Measurements from ENCODE around the gene SPPL2C. TPM values are rescaled to one million over a fixed set of nuclear protein-coding genes. Genes with fewer than 3 reads are reported as not detected.
"Not testable (repeated sequence)": the region's sequence is repeated elsewhere in the genome, so short reads cannot be mapped to it uniquely, and the experiment has no call there.

Gene SPPL2C
- total and polyA plus RNA-seq, 2 of the 13 experiments (the other 11 are each of a cell fraction or from before 2014, with no cell fraction given): not detected

DNA sequence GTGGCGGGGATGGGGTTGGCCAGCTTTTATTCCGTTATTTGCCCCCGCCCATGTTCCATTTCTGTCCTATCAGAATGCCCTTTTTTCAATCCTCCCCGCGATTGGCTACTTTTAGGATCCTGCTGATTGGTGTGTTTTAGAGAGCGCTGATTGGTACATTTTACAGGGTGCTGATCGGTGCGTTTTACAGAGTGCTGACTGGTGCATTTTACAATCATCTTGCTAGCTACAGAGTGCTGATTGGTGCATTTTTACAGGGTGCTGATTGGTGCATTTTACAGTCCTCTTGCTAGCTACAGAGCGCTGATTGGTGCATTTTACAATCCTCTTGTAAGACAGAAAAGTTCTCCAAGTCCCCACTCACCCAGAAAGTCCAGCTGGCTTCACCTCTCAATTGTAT, 17.4 kb downstream of the SPPL2C start:
- TF ChIP-seq MAFF (IDR thresholded peaks at IDR 0.05; ENCODE audit: low read depth, low read length) (peak; percentile 86), MAFK (conservative IDR thresholded peaks at IDR 0.05 in 1 of 2, IDR thresholded peaks at IDR 0.05 in 1 of 2; ENCODE audit: low read length in 2 of 2) (peak; percentile 85 to 91)

DNA sequence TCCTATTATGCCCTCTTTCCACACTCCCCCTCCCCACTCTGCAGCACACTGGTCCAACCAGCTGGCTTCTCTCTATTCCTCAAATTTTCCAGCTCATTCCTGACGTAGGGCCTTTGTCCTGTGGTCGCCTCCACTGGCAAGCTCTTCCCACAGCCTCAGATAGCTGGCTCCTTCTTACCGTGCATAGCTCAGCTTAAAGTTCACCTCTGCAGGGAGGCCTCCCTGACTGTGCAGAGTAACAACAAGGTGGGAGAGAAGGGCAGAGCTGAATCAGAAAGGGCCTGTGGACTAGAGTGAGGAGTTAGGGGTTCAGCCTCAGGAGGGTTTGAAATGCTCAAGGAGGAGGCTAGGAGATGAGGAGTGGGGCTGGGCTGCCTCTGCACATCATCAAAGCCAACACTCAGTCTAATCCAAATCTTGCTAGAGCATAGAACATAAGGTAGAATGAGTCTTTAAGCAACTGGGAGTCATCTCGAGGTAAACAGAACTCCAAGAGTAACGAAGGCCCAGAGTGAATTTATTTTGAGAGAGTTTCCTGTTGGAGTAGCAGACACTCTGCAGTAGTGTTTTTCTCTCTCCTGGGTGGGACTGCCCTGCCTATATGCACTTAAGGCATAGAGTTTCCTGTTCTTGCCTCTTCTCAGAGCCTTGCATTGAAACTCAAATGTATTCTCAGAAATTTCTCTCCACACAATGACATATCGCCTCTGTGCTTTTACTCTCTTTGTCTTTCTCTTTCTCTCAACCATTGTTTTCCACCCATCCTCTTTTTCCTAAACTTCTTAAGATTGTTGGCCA, 19.4 kb downstream of the SPPL2C start:
- Histone ChIP-seq H3K9me3 (ENCODE audit: low read length) (no peaks in the 10 kb centered on the region), H3K36me3 (replicated peaks in 1 of 2; ENCODE audit: control insufficient read depth in 1 of 2, insufficient read depth in 2 of 2, low read length in 2 of 2) (no peaks in the 10 kb centered on the region), H3K27me3 (ENCODE audit: control insufficient read depth in 1 of 2, insufficient read depth in 2 of 2, low read length in 2 of 2) (peaks cover 9 to 61% of the 10 kb centered on the region in 2 experiments; a peak in 4 of 5 replicates), H3K9ac (ENCODE audit: insufficient read depth, low read depth, low read length) (no peak overlapping the region), H3K4me3 (replicated peaks in 1 of 3; ENCODE audit: insufficient read depth in 1 of 3, low read depth in 2 of 3, low read length in 3 of 3) (no peak overlapping the region), H3K4me2 (ENCODE audit: low read depth, low read length) (no peak overlapping the region), H4K20me1 (ENCODE audit: insufficient read depth, low read length) (no peaks in the 10 kb centered on the region), H3K4me1 (ENCODE audit: insufficient read depth, low read length) (no peaks in the 10 kb centered on the region), H3K79me2 (ENCODE audit: insufficient read depth, low read length) (no peaks in the 10 kb centered on the region), H2AFZ (ENCODE audit: low read length) (no peak overlapping the region), H3K27ac (ENCODE audit: extremely low read length, insufficient read depth, low read length) (no peak overlapping the region)
- ATAC-seq (peak; percentile 65), FAIRE-seq (no peak), DNase-seq (ENCODE audit: low spot score) (no peak)
- 2% methylated on average over 6 of the region's 6 CpGs for WGBS (ENCODE audit: low lambda C conversion rate)
- POLR2A ChIA-PET: no interaction called here
- intact Hi-C loops (cut with micrococcal nuclease; ENCODE audit: unreplicated experiment): no loop called here
- CTCF ChIA-PET (ENCODE audit: low intra/inter-chr PET ratio, low total read pairs): no interaction called here
- no TSS peak for BruUV-seq (replicated peaks)
- in situ Hi-C loops (cut with HindIII; ENCODE audit: extremely low pct_ligation_motif_present, low pct_unique_long_range_greater_than_20kb): no loop called here
- TF ChIP-seq, protein P1, sequence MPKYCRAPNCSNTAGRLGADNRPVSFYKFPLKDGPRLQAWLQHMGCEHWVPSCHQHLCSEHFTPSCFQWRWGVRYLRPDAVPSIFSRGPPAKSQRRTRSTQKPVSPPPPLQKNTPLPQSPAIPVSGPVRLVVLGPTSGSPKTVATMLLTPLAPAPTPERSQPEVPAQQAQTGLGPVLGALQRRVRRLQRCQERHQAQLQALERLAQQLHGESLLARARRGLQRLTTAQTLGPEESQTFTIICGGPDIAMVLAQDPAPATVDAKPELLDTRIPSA (CRISPR knock-in tag; IDR thresholded peaks at IDR 0.05; ENCODE audit: borderline replicate concordance): no peak
- TF ChIP-seq, protein P2, sequence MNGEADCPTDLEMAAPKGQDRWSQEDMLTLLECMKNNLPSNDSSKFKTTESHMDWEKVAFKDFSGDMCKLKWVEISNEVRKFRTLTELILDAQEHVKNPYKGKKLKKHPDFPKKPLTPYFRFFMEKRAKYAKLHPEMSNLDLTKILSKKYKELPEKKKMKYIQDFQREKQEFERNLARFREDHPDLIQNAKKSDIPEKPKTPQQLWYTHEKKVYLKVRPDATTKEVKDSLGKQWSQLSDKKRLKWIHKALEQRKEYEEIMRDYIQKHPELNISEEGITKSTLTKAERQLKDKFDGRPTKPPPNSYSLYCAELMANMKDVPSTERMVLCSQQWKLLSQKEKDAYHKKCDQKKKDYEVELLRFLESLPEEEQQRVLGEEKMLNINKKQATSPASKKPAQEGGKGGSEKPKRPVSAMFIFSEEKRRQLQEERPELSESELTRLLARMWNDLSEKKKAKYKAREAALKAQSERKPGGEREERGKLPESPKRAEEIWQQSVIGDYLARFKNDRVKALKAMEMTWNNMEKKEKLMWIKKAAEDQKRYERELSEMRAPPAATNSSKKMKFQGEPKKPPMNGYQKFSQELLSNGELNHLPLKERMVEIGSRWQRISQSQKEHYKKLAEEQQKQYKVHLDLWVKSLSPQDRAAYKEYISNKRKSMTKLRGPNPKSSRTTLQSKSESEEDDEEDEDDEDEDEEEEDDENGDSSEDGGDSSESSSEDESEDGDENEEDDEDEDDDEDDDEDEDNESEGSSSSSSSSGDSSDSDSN (CRISPR knock-in tag; IDR thresholded peaks at IDR 0.05): no peak
- no peak for TF ChIP-seq ARHGAP35 (CRISPR knock-in tag; IDR thresholded peaks at IDR 0.05; ENCODE audit: borderline replicate concordance)
- TF ChIP-seq MAZ (IDR thresholded peaks at IDR 0.05; ENCODE audit: borderline replicate concordance, low read depth, low read length): no peak
- TF ChIP-seq MAZ (CRISPR knock-in tag; IDR thresholded peaks at IDR 0.05; ENCODE audit: low read depth): no peak
- TF ChIP-seq ZFAT (CRISPR knock-in tag; conservative IDR thresholded peaks at IDR 0.05): no peak
- TF ChIP-seq TARDBP (CRISPR knock-in tag; IDR thresholded peaks at IDR 0.05): no peak
- TF ChIP-seq HMGA1 (CRISPR knock-in tag; conservative IDR thresholded peaks at IDR 0.05): no peak
- TF ChIP-seq NCOA2 (CRISPR knock-in tag; IDR thresholded peaks at IDR 0.05): no peak
- TF ChIP-seq GFI1 (CRISPR knock-in tag; IDR thresholded peaks at IDR 0.05; ENCODE audit: borderline replicate concordance): no peak
- TF ChIP-seq ZFP1 (CRISPR knock-in tag; IDR thresholded peaks at IDR 0.05): no peak

More for the DNA sequence above, 17.4 kb downstream of the SPPL2C start:
- FAIRE-seq; H3K4me1 ChIP-seq (ENCODE audit: insufficient read depth, low read length); intact Hi-C loops (cut with micrococcal nuclease; ENCODE audit: unreplicated experiment); H4K20me1 ChIP-seq (ENCODE audit: insufficient read depth, low read length); H3K36me3 ChIP-seq (replicated peaks in 1 of 2; ENCODE audit: control insufficient read depth in 1 of 2, insufficient read depth in 2 of 2, low read length in 2 of 2); BruUV-seq (replicated peaks); H3K79me2 ChIP-seq (ENCODE audit: insufficient read depth, low read length); CTCF ChIA-PET (ENCODE audit: low intra/inter-chr PET ratio, low total read pairs); H3K4me3 ChIP-seq (replicated peaks in 1 of 3; ENCODE audit: insufficient read depth in 1 of 3, low read depth in 2 of 3, low read length in 3 of 3); ATAC-seq; H3K27ac ChIP-seq (ENCODE audit: extremely low read length, insufficient read depth, low read length); in situ Hi-C loops (cut with HindIII; ENCODE audit: extremely low pct_ligation_motif_present, low pct_unique_long_range_greater_than_20kb); H3K9ac ChIP-seq (ENCODE audit: insufficient read depth, low read depth, low read length); H3K4me2 ChIP-seq (ENCODE audit: low read depth, low read length); H2AFZ ChIP-seq (ENCODE audit: low read length); DNase-seq (ENCODE audit: low spot score); POLR2A ChIA-PET; H3K9me3 ChIP-seq (ENCODE audit: low read length): not testable (repeated sequence)
- H3K27me3 ChIP-seq (ENCODE audit: control insufficient read depth in 1 of 2, insufficient read depth in 2 of 2, low read length in 2 of 2): peaks cover 7 to 46% of the 10 kb centered on the region in 2 experiments; a peak in 4 of 5 replicates
- 37% methylated on average over 8 of the region's 9 CpGs for WGBS (ENCODE audit: low lambda C conversion rate)

All from HepG2 (cell line).